ENCODE data around the gene TCF19.

DNA sequence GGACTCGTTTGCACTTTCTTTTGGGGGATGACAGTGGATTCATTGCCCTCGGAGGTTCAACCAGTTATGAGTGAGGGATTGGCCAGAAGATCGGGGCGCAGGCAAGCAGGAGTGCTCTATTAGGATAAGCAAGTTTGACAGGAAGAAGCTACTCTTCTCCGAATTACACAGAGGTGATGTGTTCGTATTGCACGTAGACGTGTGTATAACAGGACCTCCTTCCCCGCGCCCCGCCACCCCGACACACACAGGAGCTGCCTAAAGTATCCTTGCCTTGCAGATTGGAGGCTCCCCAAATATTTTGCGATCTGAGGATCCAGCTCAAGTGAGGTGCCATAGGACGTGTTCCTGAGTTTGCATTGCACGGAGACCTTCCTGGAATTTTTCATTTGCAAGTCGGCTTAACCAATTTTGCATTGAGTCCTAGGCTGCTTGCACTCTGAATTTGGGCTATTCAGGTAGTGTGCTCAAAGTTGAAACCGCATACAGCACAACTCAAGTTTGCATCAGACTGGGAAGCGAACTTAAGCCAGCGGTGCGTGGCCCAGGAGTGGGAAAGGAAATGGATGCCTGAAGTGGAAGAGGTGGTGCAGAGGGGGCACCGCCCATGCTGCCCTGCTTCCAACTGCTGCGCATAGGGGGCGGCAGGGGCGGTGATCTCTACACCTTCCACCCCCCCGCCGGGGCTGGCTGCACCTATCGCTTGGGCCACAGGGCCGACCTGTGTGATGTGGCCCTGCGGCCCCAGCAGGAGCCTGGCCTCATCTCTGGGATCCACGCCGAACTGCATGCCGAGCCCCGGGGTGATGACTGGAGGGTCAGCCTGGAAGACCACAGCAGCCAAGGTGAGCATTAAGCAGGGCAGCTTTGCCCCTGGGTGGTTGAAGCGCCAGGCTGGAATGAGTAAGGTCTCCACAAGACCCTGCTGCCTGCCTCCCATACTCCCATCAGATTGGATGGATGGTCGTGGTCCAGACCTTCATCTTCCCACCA lies 770 bp downstream of the TCF19 start:
- TF ChIP-seq, protein P1, sequence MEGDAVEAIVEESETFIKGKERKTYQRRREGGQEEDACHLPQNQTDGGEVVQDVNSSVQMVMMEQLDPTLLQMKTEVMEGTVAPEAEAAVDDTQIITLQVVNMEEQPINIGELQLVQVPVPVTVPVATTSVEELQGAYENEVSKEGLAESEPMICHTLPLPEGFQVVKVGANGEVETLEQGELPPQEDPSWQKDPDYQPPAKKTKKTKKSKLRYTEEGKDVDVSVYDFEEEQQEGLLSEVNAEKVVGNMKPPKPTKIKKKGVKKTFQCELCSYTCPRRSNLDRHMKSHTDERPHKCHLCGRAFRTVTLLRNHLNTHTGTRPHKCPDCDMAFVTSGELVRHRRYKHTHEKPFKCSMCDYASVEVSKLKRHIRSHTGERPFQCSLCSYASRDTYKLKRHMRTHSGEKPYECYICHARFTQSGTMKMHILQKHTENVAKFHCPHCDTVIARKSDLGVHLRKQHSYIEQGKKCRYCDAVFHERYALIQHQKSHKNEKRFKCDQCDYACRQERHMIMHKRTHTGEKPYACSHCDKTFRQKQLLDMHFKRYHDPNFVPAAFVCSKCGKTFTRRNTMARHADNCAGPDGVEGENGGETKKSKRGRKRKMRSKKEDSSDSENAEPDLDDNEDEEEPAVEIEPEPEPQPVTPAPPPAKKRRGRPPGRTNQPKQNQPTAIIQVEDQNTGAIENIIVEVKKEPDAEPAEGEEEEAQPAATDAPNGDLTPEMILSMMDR (IDR thresholded peaks at IDR 0.05): no peak
- TF ChIP-seq POLR2A (IDR thresholded peaks at IDR 0.05): no peak
